Osteoblast (primary cell): ENCODE data around the gene EREG. TPM values are rescaled to one million over a fixed set of nuclear protein-coding genes. Genes with fewer than 3 reads are reported as not detected.

ENCODE experiments used
- DNase-seq: peaks from one replicate; pipeline ENCODE4 v3.0.0; 2011; ENCODE audit warnings: low spot score, mixed read lengths; ENCODE audit not compliant: insufficient read length; ENCODE audit errors: missing footprints
- H2AFZ ChIP-seq: 2 replicates; pipeline ENCODE4 v1.6.0; 2011; ENCODE audit warnings: mild to moderate bottlenecking, low read length
- H3K27ac ChIP-seq: 2 replicates; pipeline ENCODE4 v1.5.1; 2011; ENCODE audit warnings: mild to moderate bottlenecking, low read depth, low read length, moderate library complexity
- H3K27me3 ChIP-seq: 2 replicates; pipeline ENCODE4 v1.6.0; 2012; ENCODE audit warnings: mild to moderate bottlenecking, control low read depth, inconsistent platforms, low read length, moderate library complexity; ENCODE audit not compliant: insufficient read depth
- H3K36me3 ChIP-seq: 2 replicates; pipeline ENCODE4 v1.5.1; 2011; ENCODE audit warnings: mild to moderate bottlenecking, low read length, control low read depth, moderate library complexity; ENCODE audit not compliant: insufficient read depth
- H3K4me1 ChIP-seq: 2 replicates; pipeline ENCODE4 v1.5.1; 2011; ENCODE audit warnings: mild to moderate bottlenecking, low read length, control low read depth, moderate library complexity; ENCODE audit not compliant: insufficient read depth
- H3K4me2 ChIP-seq: 2 replicates; pipeline ENCODE4 v1.6.0; 2011; ENCODE audit warnings: mild to moderate bottlenecking, low read length; ENCODE audit not compliant: insufficient read depth
- H3K4me3 ChIP-seq: fragments of 200-600 bp; sonication (generic); 3 replicates; pipeline ENCODE4 v1.5.1; 2012; ENCODE audit warnings: mild to moderate bottlenecking, low read length, inconsistent platforms; ENCODE audit not compliant: insufficient read depth
- H3K79me2 ChIP-seq: 2 replicates; pipeline ENCODE4 v1.6.0; 2012; ENCODE audit warnings: mild to moderate bottlenecking, low read length, control low read depth, inconsistent platforms; ENCODE audit not compliant: insufficient read depth
- H3K9me3 ChIP-seq: 2 replicates; pipeline ENCODE4 v1.5.1; 2011; ENCODE audit warnings: low read depth, low read length, control low read depth
- H4K20me1 ChIP-seq: 2 replicates; pipeline ENCODE4 v1.6.0; 2012; ENCODE audit warnings: mild to moderate bottlenecking, low read length, control low read depth; ENCODE audit not compliant: insufficient read depth
- CTCF ChIP-seq: IDR thresholded peaks from 2 replicates; pipeline ENCODE4 v1.5.1; 2011; ENCODE audit warnings: mild to moderate bottlenecking, low read depth, low read length, moderate library complexity; ENCODE audit errors: extremely low read depth
- total RNA-seq: library from RNA; depleted of rRNA; stranded (reverse); fragments of >200 nt; gene quantifications from 2 replicates; pipeline ENCODE4 v1.2.3, GENCODE V29; 2012

EREG gene
- total RNA-seq, 1 donor, result 1.1 TPM

- Histone ChIP-seq H3K4me3 (no peak overlapping the region), H3K9me3 (no peaks in the 10 kb centered on the region), H3K27me3 (no peaks in the 10 kb centered on the region), H3K36me3 (no peaks in the 10 kb centered on the region), H3K79me2 (no peaks in the 10 kb centered on the region), H3K4me2 (no peak overlapping the region), H3K27ac (no peak overlapping the region), H2AFZ (no peak overlapping the region), H4K20me1 (no peaks in the 10 kb centered on the region), H3K4me1 (peaks cover 14% of the 10 kb centered on the region)
- no peak for DNase-seq
- no peak for TF ChIP-seq CTCF
Observed at GRCh38 chr4:74379912-74380311, 15.0 kb downstream of the EREG start.

- no peaks in the 10 kb centered on the region for H3K36me3 ChIP-seq
- TF ChIP-seq CTCF, result no peak
- no peak overlapping the region for H3K4me2 ChIP-seq
- H3K4me1 ChIP-seq, result no peaks in the 10 kb centered on the region
- no peaks in the 10 kb centered on the region for H4K20me1 ChIP-seq
- H3K27me3 ChIP-seq, result no peaks in the 10 kb centered on the region
- no peak overlapping the region for H2AFZ ChIP-seq
- H3K27ac ChIP-seq, result no peak overlapping the region
- no peaks in the 10 kb centered on the region for H3K79me2 ChIP-seq
- H3K9me3 ChIP-seq, result no peaks in the 10 kb centered on the region
- H3K4me3 ChIP-seq, result no peak overlapping the region
- DNase-seq, result no peak
Observed at GRCh38 chr4:74385386-74385785, 20.4 kb downstream of the EREG start.

- H3K4me1 ChIP-seq, result no peaks in the 10 kb centered on the region
- no peak overlapping the region for H3K27ac ChIP-seq
- H3K4me3 ChIP-seq, result no peak overlapping the region
- H3K27me3 ChIP-seq, result no peaks in the 10 kb centered on the region
- H3K4me2 ChIP-seq, result no peak overlapping the region
- no peaks in the 10 kb centered on the region for H3K36me3 ChIP-seq
- H2AFZ ChIP-seq, result no peak overlapping the region
- DNase-seq, result no peak
- no peak for TF ChIP-seq CTCF
- no peaks in the 10 kb centered on the region for H3K79me2 ChIP-seq
- H3K9me3 ChIP-seq, result no peaks in the 10 kb centered on the region
- H4K20me1 ChIP-seq, result no peaks in the 10 kb centered on the region
Observed at GRCh38 chr4:74386159-74386558, 21.2 kb downstream of the EREG start.

GRCh38 chr4:74387790-74388189, 22.8 kb downstream of the EREG start:
- Histone ChIP-seq H3K36me3 (no peaks in the 10 kb centered on the region), H3K27ac (no peak overlapping the region), H3K4me2 (no peak overlapping the region), H3K4me3 (no peak overlapping the region), H4K20me1 (no peaks in the 10 kb centered on the region), H3K79me2 (no peaks in the 10 kb centered on the region), H3K9me3 (no peaks in the 10 kb centered on the region), H2AFZ (no peak overlapping the region), H3K27me3 (no peaks in the 10 kb centered on the region), H3K4me1 (no peaks in the 10 kb centered on the region)
- no peak for TF ChIP-seq CTCF
- no peak for DNase-seq
